Measurements from ENCODE around the gene STK11.

GRCh38 chr19:1274081-1274851 lies 68.7 kb downstream of the STK11 start:
- TF ChIP-seq POLR2AphosphoS5 (IDR thresholded peaks at IDR 0.05) (no peak), CTCF (IDR thresholded peaks at IDR 0.05) (no peak)

All from breast epithelium (tissue), 3 donors.